22Rv1 (cell line): Measurements from ENCODE around the gene FLNB.

Experiments
- ZFX ChIP-seq: fragments of 450-650 bp; IDR thresholded peaks from 2 replicates; pipeline ENCODE4 v1.6.1; 2017; ENCODE audit warnings: antibody characterized with exemption, borderline replicate concordance
- TF ChIP-seq, protein P1 (sequence below): fragments of 450-650 bp; IDR thresholded peaks from 2 replicates; pipeline ENCODE4 v1.5.1; 2017; ENCODE audit warnings: mild to moderate bottlenecking

DNA sequence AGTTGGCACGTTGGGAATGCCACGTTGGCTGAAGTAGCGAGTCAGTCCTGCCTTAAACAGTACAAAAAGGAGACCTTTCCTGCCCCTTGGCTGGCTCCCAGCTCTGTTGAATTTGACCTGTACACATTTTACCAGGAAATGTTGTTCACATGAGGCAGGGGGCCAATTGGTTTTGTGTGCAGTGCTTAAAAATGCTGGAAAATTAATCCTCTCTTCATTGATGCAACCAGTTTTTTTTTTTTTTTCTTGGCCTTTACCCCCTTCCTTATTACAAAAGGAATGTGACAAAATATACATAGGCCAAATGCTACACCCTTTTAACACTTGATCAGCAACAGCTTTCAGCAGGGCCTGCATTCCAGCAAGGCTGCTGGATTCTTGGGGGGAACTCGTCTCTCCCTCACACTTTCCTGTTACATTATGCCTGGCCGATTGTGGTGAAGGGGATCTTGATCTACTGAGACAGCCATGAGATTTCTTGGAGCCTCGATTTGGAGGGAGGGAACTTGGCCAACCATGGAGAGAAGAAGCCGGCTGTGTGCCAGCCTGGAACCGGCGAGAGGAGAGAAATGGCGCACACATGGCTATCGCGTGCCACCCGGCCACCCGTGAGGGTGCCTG, 109.4 kb downstream of the FLNB start:
- TF ChIP-seq, protein P1, sequence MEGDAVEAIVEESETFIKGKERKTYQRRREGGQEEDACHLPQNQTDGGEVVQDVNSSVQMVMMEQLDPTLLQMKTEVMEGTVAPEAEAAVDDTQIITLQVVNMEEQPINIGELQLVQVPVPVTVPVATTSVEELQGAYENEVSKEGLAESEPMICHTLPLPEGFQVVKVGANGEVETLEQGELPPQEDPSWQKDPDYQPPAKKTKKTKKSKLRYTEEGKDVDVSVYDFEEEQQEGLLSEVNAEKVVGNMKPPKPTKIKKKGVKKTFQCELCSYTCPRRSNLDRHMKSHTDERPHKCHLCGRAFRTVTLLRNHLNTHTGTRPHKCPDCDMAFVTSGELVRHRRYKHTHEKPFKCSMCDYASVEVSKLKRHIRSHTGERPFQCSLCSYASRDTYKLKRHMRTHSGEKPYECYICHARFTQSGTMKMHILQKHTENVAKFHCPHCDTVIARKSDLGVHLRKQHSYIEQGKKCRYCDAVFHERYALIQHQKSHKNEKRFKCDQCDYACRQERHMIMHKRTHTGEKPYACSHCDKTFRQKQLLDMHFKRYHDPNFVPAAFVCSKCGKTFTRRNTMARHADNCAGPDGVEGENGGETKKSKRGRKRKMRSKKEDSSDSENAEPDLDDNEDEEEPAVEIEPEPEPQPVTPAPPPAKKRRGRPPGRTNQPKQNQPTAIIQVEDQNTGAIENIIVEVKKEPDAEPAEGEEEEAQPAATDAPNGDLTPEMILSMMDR: no peak
- no peak for TF ChIP-seq ZFX
